HG02981 (cell line): ENCODE data around the gene ZBTB42.
"Not testable (repeated sequence)": the region's sequence is repeated elsewhere in the genome, so short reads cannot be mapped to it uniquely, and the experiment has no call there.

ENCODE experiments used
- ATAC-seq: cut with Tn5 transposase; IDR thresholded peaks from one replicate; pipeline ENCODE4 v1.9.1; 2021; ENCODE audit warnings: mild to moderate bottlenecking, moderate library complexity; ENCODE audit not compliant: unreplicated experiment

Gene ZBTB42

DNA sequence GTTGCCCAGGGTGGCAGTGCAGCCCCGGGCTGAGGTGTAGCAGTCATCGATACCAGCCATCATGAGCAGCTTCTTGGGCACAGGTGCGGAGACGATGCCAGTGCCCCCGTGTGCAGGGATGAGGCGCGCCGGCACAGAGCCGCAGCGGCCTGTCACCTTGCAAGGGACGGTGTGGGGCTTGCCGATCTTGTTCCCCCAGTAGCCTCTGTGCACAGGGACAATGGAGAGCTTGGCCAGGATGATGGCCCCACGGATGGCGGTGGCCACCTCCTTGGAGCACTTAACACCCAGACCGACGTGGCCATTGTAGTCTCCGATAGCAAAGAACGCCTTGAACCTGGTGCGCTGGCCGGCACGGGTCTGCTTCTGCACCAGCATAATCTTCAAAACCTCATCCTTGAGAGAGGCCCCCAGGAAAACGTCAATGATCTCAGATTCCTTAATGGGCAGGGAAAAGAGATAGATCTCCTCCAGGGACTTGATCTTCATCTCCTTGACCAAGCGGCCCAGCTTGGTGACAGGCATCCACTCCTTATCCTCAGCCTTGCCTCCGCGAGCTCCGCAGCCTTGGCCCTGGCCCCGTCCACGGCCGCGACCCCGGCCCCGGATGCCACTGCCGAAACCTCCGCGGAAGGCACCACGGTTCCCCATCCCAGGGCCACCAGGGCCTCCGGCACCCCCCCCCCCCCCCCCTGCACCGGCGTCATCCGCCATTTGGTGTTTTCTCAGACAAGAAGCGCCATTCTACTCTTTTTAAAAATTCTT is 35.5 kb downstream of the ZBTB42 start:
- not testable (repeated sequence) for ATAC-seq

DNA sequence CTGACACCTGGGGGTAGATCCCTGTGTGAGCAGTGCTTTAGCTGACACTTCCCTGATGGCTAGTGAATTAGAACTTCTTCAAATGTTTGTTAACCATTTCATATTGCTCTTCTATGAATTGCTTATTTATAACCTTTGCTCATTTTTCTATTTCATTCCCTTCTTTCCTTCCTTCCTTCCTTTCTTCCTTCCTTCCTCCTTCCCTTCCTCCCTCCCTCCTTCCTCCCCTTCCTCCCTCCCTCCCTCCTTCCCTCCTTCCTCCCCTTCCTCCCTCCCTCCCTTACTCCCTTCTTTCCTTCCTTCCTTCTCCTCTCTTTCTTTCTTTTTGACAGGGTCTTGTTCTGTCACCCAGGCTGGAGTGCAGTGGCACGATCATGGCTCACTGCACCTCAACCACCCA is 40.8 kb downstream of the ZBTB42 start:
- no peak for ATAC-seq

DNA sequence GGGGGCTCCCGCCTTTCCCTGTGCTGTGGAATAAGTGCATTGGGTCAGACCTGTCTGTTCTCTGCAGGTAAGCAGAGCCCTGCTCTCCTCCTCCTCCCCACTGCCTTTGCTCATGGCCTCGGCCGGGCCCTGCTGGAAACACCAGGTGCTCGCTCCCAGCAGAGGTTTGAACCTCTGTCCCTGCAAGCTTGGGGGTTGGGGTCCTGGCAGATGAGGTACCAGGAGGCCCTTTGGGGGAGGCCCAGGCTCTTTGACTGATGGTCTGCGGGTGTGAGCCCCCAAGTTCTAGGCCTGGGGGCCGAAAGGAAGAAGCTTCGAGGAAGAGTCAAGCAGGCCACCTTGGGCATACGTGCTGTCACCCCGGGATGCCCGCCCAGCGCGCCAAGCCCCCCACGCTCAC is 42.1 kb downstream of the ZBTB42 start:
- ATAC-seq = no peak

DNA sequence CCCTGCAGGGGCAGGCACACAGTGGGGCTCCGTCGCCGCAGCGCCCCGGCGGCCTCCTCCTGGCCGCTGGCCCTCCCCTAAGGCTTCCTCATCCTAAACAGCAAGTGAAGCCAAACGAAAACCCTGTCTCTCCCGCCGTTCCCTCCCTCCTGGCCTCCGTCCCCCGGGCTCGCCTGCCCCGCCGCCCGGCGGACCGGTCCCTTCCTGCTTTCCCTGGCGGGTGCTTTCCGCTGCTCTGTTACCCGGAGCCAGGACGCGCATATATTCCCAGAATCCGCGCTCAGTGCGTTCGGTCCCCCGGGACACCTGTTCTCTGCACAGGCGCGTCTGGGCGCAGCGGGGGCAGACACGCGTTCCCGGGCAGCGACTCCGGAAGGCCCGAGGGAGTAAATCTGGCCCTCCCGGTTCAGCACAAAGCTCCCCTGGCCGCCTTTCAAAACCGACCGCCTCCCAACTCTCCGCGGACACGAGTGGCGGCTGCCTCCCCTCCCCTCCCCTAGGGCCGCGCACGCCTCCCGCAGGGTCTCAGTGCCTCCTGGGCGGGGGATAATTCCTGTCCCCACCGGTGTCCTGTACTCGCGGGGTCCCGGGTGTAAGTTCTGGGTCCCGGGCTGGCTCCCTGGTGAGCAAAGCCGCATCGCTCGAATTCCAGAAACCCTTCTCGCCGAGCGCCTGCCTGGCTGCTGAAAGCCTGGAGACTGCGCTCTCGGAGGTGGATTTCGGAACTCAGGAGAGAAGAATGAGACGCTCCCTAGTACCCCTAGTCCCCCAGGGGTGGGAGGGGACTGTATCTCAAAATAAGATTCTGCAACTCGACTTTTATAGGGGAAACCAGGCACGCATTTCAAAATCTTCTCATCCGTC is 42.8 kb downstream of the ZBTB42 start:
- no peak for ATAC-seq

DNA sequence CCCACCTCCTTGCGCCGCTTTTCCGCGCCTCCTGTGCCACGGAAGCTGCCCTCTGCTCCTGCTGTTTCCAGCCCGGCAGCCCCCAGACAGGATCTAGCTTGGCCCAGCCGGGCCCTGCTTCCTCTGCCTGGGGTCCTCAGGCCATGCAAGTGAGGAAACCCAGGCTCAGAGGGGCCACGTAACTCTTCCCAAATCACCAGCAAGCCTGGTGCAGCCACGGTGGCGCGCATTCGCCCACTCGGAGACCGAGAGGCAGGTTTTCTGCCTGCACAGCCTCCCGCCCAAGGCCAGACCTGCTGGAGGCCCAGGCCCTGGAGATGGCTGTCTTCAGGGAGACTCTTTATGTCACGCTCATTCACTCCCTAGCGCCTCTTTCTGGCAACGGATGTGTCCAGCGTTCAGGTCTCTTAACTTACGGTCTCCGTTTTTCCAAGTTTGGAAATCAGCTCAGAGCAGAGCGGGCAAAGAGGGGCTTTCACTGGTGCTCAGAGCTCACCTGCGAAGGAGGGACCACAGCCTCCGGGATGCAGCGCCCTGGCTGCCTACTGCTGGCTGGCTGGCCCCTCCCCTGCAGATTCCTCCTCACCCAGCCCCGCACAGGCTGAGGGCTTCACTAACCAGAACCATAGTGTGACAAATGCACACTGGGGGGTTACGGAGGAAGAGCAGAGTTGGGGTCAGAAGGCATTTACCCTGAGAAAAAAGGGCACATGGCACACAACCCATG is 43.6 kb downstream of the ZBTB42 start:
- ATAC-seq = no peak

DNA sequence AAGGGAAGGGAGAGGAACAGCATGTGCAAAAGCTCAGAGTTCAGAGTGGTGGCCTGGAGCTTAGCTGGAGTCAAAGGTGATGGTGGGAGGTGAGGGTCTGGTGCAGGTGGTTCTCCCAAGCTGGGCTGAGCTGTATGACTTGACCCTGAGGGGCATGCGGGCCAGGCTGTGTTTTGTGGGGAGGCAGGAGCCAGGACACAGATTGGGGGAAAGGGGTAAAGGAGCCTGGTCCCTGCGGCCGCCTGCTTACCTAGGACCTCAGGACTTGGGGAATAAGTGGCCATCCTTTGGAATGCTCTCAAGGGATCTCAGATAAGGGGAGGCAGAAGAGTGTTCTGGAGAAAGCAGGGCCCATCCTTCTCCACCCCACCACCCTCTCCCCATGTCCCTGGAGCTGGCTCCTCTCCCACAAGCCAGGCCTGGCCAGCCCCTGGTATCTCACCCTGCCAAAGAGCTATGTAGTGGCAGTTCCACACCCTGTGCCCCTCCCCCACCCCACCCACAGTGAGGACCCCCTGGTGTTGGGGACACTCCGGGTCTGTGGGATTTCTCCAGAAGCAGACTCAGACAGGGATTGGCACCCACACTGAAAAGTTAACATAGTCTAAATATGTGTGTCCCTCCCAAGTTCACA is 44.2 kb downstream of the ZBTB42 start:
- ATAC-seq = no peak

DNA sequence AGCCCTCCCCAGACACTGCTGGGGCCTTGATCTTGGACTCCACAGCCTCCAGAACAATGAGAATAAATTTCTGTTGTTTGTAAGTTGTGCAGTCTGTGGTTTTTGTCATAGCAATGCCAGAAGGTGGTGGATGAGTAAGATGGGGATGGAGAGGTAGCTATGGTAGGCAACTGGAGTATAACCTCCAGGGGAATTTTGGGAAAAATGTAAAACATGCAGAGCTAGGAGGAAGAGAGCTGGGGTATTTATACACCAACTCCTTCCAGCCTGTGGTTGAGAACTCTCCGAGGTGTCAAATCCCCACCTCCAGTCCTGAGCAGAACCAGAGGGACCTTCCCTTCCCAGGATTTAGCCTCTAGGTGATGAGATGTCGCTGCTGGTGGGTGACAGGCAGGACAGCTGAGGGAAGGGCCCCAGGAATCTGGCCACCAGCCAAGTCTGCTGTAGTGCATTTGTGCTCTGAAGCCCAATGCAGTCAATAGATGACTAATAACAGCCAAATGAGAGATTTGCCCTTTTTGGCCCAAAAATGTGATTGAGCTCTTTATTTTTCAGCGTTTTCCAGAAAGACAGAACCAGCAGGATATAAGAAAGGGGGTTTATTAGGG is 45.0 kb downstream of the ZBTB42 start:
- no peak for ATAC-seq

DNA sequence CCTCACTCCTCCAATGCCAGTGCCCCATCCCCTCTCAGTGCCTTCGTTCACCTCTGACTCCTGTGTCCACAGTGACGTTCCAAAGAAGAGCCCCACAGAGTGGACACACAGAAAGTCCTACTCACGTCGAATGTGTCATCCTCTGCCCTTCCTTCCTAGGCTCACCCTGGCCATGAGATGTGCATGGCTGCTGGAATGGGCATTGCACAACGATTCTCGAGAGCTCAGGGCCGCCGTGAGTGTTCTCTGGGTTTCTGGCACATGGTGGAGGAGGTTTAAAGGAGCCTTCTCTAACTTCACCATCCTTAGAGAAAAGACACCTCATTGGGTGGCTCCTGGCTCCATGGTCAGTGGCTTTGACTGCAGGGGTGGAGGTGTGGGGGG is 51.4 kb downstream of the ZBTB42 start:
- ATAC-seq = no peak
